NCI-H2171 (cell line): Measurements from ENCODE around the gene ADAMTS17.

Source experiments
- DNase-seq: peaks from one replicate; lab custom pipeline; 2025; lab: John Stamatoyannopoulos, UW

Gene ADAMTS17

GRCh38 chr15:100221471-100222348 lies 120.1 kb downstream of the ADAMTS17 start:
- DNase-seq, result no peak

GRCh38 chr15:100220058-100220768 lies 121.6 kb downstream of the ADAMTS17 start:
- no peak for DNase-seq

- DNase-seq, result no peak
These were observed 123.3 kb downstream of the ADAMTS17 start for GRCh38 chr15:100218434-100218833.

GRCh38 chr15:100216182-100216581 lies 125.6 kb downstream of the ADAMTS17 start:
- no peak for DNase-seq

- DNase-seq, result no peak
These were observed 126.0 kb downstream of the ADAMTS17 start for GRCh38 chr15:100215843-100216169.

- DNase-seq, result no peak
These were observed 126.5 kb downstream of the ADAMTS17 start for GRCh38 chr15:100215031-100215842.

GRCh38 chr15:100211855-100212850 lies 129.6 kb downstream of the ADAMTS17 start:
- DNase-seq, result no peak

- DNase-seq, result no peak
These were observed 131.4 kb downstream of the ADAMTS17 start for GRCh38 chr15:100210338-100210737.

GRCh38 chr15:100208921-100209603 lies 132.7 kb downstream of the ADAMTS17 start:
- DNase-seq, result no peak

- no peak for DNase-seq
These were observed 134.7 kb downstream of the ADAMTS17 start for GRCh38 chr15:100207053-100207452.

- no peak for DNase-seq
These were observed 135.1 kb downstream of the ADAMTS17 start for GRCh38 chr15:100206643-100207042.

GRCh38 chr15:100205549-100206295 lies 136.1 kb downstream of the ADAMTS17 start:
- DNase-seq, result no peak

GRCh38 chr15:100204771-100205170 lies 137.0 kb downstream of the ADAMTS17 start:
- no peak for DNase-seq

- DNase-seq, result no peak
These were observed 137.6 kb downstream of the ADAMTS17 start for GRCh38 chr15:100204211-100204610.

- no peak for DNase-seq
These were observed 139.3 kb downstream of the ADAMTS17 start for GRCh38 chr15:100202309-100202960.

GRCh38 chr15:100201376-100202280 lies 140.1 kb downstream of the ADAMTS17 start:
- no peak for DNase-seq

- no peak for DNase-seq
These were observed 141.4 kb downstream of the ADAMTS17 start for GRCh38 chr15:100200287-100200880.
